Activated CD4-positive, CD25-positive, alpha-beta regulatory T cell treated with anti-CD3 and anti-CD28 coated beads, Interleukin-2, amount 50 U/mL, for 16 hours (primary cell): ENCODE measurements around the gene IAPP.
"Not testable (repeated sequence)": the region's sequence is repeated elsewhere in the genome, so short reads cannot be mapped to it uniquely, and the experiment has no call there.

ENCODE experiments used
- DNase-seq: peaks from one replicate; pipeline ENCODE4 v3.0.0-alpha.2; 2020; ENCODE audit warnings: low read depth, low spot score

The IAPP gene

GRCh38 chr12:21372602-21373001 is at the start of gene IAPP:
TSS of gene IAPP (plus strand) at chr12:21372902. CDS start at chr12:21373352, 450 bp downstream.
- DNase-seq = no peak

GRCh38 chr12:21323736-21324135 is 49.0 kb upstream of the IAPP start:
- DNase-seq = no peak

DNA sequence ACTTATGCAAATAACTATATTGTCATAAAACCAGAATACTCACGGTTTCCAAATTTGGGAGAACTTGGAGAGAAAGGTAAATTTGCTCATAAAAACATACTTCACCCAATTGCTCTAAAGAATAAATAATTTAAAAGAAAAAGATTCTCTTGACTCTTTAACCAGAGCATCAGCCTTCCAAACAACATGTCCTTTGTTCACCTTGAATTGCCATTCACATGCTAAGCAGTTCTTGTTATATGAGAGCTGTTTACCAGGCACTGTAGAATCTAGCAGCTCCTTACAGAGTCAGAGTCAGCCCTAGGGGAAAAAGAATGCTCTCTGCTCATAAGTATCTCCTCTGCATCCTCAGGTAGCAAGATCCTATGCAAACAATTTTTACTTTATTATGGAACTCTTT is 48.2 kb upstream of the IAPP start:
- DNase-seq = no peak

DNA sequence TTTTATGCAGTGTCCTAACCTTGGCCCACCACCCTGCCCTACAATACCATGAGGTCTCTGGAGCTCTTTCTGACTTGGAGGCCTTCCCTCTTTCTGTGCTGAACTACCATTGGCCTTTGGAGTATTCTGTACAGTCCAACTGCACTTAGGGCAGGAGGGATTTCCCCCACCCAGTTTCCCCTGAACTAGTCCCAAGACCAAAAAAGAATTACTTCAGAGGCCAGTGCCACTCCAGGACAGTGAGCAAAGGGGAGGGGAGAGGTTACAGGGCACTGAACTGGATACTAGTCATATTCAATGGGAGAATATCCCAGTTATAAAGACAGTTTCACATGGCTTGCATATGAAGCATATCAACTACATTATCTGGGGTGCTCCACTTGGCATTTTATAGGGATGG is 44.1 kb upstream of the IAPP start:
- no peak for DNase-seq

GRCh38 chr12:21330682-21331253 is 41.9 kb upstream of the IAPP start:
- DNase-seq = no peak

DNA sequence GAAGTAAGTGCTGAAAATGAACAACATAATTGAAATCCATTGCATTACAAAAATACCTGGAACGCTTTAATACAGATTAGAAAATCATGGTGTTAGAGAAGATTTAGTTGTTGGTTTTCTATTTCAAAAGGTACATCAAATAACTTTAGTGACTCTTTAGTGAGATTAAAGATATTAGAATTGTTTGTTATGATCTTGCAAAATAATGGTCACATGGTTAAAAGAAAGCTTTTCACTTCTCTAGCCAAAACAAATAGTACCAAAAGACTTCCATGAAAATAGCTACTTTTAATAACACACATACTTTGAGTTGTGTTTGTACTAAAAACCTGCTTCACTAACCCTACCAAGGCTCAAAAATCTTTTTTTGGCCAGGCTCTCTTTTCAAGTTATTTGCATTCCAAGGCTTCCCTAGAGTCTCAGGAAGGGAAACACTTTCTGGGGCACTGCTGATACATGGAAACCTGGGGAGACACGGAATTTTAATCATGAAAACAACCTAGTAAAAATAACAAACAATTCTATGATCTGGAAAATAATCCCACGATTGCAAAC is 37.9 kb upstream of the IAPP start, which contains the start of gene SLCO1A2:
TSS of gene SLCO1A2 (minus strand) at position 147 of the 555 bp plus-strand sequence. CDS start 270 bp downstream, outside the sequence.
- DNase-seq = no peak

GRCh38 chr12:21336656-21337055 is 36.0 kb upstream of the IAPP start:
- DNase-seq = no peak

DNA sequence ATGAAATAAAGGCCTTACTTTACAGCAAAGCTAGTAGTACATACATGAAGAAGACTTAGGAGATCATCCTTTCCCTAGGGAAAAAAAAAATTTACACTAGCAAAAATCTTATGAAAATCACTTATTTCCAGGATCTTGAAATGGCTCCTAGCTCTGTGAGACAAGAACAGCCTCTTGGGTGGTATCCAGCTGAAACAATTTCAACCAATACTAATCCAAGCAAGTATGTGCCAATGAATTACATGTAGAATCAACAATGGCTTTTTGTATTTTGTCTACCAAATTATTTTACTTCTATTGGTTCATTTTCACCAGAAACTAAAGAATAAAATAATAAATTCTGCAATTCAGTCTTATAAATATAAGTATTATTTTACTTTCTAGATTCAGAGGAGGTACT is 35.2 kb upstream of the IAPP start:
- no peak for DNase-seq

DNA sequence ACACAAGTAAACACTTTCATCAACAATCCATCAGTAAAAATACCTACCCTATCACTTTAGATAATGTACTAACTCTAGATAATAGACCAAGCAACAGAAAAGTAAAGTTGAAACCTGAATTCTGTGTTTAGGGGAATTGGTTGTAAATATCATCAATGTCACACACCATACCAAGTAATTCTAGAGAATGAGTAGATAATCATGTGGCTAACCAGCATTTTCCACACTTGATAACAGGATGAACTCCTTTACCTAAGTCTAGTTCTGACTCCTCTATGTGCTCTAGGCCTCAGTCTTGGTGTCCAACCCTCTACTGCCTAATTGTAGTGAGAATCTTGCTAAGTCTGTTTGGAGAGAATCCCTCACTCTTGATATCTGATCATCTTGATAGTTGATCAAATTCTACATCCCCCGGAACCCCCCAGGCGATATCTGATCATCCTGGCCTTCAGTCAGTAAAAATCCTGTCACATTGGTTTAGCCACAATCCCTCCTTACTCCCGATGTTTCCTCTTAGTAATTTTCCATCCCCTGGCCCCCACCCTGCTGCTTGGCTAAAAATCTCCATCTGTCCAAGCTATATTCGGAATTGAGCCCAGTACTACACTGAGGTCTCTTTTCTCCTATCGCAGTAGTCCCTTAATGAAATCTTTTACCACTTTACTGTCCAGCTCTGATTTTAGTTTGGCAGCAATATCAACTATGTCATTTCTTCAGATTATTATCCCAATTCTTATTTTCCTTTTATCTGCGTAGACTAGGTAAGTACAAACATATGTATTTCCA is 34.5 kb upstream of the IAPP start:
- no peak for DNase-seq

DNA sequence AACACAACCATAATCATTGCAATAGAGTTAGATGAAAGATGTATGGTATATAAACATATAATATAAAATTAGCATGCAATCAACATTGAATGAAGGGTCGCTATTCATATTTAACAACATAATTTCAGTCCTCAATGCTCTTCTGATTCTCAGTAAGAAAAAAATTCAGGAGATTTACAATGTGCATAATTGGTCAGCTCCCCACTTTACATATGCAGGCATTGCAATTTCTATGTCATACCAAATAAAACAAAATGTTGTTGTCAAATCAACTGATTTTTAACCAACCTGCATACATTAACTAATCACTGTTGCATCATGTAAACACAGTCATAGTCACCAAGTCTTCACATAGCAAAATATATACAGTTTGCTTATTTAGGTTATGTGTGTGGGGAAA is 32.8 kb upstream of the IAPP start:
- no peak for DNase-seq

DNA sequence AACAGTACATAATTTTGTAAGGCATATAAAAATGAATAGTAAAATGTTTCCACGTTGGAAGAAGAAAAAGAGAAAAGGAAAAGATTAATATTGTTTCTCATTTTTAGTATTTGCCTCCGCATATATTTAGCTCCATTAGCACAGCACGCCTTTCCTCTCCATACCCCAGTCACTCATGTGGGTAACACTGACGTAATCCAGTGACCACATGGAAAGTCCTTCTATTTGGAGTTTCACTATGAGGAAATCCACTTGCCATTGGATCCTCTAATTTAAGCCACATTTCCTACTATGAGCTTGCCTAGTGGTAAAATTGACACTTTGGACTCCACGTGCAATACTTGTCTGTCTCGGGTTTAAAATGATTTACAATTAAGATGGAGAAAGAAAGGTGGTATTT is 32.3 kb upstream of the IAPP start:
- DNase-seq = no peak

- no peak for DNase-seq
Observed at GRCh38 chr12:21341769-21342168, 30.9 kb upstream of the IAPP start.

DNA sequence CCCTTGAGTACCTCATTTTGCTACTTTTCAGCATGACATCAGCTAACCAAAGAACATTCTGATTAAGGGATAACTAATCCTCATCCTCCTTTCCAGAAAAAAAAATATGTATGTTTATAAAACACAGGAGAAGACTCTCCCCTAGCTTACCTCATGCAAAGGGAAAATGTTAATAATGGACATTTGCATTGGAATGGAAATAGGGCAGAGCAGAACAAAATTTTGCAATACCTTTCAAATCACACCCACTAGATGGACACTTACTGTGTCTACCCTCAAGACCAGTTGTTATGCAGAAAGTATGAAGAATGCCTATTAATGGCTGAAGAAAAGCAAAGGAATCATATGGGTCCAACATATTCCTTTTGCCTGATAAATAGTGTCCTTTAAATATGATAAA is 29.1 kb upstream of the IAPP start:
- no peak for DNase-seq

GRCh38 chr12:21346542-21347205 is 26.0 kb upstream of the IAPP start:
- no peak for DNase-seq

- DNase-seq = no peak
Observed at GRCh38 chr12:21350975-21351374, 21.7 kb upstream of the IAPP start.

DNA sequence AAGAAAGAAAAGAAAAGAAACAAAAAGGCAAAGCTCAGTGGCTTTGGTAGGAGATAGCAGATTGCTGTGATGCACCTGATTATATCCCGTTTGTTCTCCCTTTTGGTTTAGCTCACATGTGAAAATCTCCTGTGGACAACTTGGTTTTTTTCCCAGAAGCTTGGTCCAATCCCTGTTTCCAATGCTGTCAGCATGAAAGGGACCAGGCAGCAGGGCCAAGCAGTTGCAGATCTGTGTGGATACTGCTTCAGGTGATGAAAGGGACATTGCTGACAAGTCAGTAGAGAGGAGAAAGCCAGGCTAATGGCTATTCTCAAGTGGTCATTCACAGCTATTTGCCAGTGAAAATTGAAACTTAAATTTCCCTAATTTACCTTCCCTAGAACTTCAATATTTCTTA is 19.2 kb upstream of the IAPP start:
- DNase-seq = no peak

DNA sequence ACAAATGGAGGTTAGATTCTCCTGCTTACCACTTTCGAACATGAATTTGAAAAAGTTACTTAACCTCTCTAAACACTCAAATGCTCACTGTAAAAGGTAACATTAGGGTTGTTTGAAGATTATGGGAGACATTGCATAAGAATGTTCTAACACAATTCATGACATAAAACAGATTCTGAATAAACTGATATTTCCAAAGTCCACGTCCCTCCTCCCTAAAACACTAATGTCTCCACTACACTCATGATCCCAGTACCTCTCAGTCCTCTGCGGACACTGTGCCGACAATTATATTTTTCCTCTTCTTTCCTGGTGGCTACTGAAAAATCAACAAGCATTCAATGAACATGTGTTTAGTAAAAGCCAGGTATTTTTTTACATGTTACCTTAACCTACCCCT is 18.8 kb upstream of the IAPP start:
- no peak for DNase-seq

GRCh38 chr12:21354641-21355040 is 18.1 kb upstream of the IAPP start:
- DNase-seq = no peak

GRCh38 chr12:21360632-21361031 is 12.1 kb upstream of the IAPP start:
- not testable (repeated sequence) for DNase-seq

DNA sequence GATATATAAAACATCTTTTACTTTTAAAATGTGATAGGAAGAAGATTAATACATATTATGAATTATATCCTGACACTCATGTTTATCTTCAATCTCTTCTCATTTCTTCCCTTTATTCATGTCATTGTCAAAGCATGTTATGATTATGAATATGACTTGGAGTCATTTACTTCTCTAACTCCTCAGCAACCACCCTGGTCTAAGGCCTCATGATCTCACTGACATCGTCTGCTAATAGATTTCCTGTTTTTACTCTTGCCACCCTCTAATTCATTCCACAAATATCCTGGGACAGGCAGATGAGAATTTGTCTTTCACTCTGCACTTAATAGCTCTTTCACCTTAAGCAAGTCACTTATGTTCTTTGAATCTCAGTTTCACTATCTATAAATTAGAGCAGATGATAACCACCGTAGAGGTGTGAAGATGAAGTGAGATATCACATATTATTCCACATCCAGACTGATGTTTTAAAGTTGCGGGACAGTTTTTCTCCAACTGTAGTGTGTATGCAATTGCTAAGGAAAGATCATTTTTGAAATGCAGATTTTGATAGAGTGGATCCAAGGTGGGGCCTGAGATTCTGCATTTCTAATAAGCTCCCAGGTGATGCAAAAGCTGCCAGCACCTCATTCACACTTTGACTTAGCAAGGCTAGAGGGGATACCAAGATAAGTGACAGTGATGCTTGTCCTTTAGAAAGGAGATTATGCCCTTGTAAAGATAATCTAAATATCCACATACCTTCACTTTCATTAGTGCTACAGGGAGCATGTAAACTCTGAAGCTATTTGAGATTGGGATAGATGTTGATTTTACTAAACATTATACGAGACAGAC is 3.3 kb upstream of the IAPP start:
- no peak for DNase-seq

- DNase-seq = no peak
Observed at GRCh38 chr12:21370845-21371449, 1.8 kb upstream of the IAPP start.
